Measurements from ENCODE around the gene TBX15. TPM values are rescaled to one million over a fixed set of nuclear protein-coding genes. Genes with fewer than 3 reads are reported as not detected.

TBX15 gene
- total RNA-seq, 1 experiment from 2014 or later, result 0.09 TPM

DNA sequence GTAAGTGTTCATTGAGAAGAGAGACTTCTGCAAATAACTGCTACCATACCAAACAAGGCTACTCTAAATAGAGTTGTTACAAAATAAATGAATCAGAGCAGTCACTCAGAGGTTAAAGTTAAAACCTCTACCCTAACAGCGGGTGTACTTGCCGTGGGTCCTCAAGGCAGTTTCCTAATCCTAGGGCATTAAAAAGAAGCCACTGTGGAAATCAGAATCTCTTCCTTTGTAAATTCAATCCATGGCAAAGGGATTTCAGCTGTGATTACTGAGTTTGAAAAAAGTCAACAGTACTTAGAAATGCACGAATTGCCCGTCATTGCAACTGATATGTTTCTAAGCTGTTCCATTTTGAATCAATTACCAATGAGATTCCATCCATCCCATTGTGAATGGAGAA is 13.5 kb downstream of the TBX15 start:
- no peaks in the 10 kb centered on the region for H3K9me3 Mint-ChIP-seq (ENCODE audit: unreplicated experiment)
- no peak for DNase-seq (ENCODE audit: unreplicated experiment)
- H3K36me3 Mint-ChIP-seq (ENCODE audit: insufficient read depth, unreplicated experiment), result no peaks in the 10 kb centered on the region
- BruUV-seq (replicated peaks), result no TSS peak
- TF ChIP-seq, protein P1, sequence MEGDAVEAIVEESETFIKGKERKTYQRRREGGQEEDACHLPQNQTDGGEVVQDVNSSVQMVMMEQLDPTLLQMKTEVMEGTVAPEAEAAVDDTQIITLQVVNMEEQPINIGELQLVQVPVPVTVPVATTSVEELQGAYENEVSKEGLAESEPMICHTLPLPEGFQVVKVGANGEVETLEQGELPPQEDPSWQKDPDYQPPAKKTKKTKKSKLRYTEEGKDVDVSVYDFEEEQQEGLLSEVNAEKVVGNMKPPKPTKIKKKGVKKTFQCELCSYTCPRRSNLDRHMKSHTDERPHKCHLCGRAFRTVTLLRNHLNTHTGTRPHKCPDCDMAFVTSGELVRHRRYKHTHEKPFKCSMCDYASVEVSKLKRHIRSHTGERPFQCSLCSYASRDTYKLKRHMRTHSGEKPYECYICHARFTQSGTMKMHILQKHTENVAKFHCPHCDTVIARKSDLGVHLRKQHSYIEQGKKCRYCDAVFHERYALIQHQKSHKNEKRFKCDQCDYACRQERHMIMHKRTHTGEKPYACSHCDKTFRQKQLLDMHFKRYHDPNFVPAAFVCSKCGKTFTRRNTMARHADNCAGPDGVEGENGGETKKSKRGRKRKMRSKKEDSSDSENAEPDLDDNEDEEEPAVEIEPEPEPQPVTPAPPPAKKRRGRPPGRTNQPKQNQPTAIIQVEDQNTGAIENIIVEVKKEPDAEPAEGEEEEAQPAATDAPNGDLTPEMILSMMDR (IDR thresholded peaks at IDR 0.05; ENCODE audit: unreplicated experiment), result no peak
- ChIA-PET CTCF (no interaction called here), POLR2A (no interaction called here)
- H3K4me3 Mint-ChIP-seq (ENCODE audit: unreplicated experiment), result no peak overlapping the region
- H3K4me1 Mint-ChIP-seq (ENCODE audit: insufficient read depth, unreplicated experiment), result no peaks in the 10 kb centered on the region
- intact Hi-C loops (cut with micrococcal nuclease), result no loop called here
- H3K27me3 Mint-ChIP-seq (ENCODE audit: insufficient read depth, unreplicated experiment), result no peaks in the 10 kb centered on the region
- H3K27ac Mint-ChIP-seq (ENCODE audit: low read depth, unreplicated experiment), result no peak overlapping the region

- H3K27me3 Mint-ChIP-seq (ENCODE audit: insufficient read depth, unreplicated experiment), result no peaks in the 10 kb centered on the region
- no peak overlapping the region for H3K27ac Mint-ChIP-seq (ENCODE audit: low read depth, unreplicated experiment)
- H3K36me3 Mint-ChIP-seq (ENCODE audit: insufficient read depth, unreplicated experiment), result no peaks in the 10 kb centered on the region
- H3K4me3 Mint-ChIP-seq (ENCODE audit: unreplicated experiment), result no peak overlapping the region
- intact Hi-C loops (cut with micrococcal nuclease), result no loop called here
- DNase-seq (ENCODE audit: unreplicated experiment), result no peak
- no peaks in the 10 kb centered on the region for H3K9me3 Mint-ChIP-seq (ENCODE audit: unreplicated experiment)
- POLR2A ChIA-PET, result no interaction called here
- no TSS peak for BruUV-seq (replicated peaks)
- no peaks in the 10 kb centered on the region for H3K4me1 Mint-ChIP-seq (ENCODE audit: insufficient read depth, unreplicated experiment)
- TF ChIP-seq, protein P1 (IDR thresholded peaks at IDR 0.05; ENCODE audit: unreplicated experiment), result no peak
- CTCF ChIA-PET, result no interaction called here
Measured at GRCh38 chr1:118973531-118974137, 14.5 kb downstream of the TBX15 start.

DNA sequence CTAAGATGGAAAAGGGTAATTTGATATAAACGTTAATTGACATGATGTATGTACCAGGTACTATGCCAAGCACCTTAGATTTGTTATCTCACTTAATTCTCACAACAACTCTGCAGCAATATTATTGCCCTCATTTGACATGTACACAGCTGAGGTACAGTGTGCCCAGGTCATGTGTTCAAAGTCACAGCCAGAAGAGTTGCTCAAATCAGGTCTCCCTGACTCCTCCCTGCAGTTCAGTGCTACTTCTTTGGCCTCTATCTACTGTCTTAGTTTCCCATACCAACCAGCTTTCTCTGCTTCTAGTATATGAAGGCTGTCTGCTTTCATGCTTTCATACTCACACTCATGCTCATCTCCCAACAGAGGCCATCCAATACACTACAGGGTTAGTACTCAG is 15.1 kb downstream of the TBX15 start:
- H3K4me1 Mint-ChIP-seq (ENCODE audit: insufficient read depth, unreplicated experiment), result no peaks in the 10 kb centered on the region
- TF ChIP-seq, protein P1 (IDR thresholded peaks at IDR 0.05; ENCODE audit: unreplicated experiment), result no peak
- H3K4me3 Mint-ChIP-seq (ENCODE audit: unreplicated experiment), result no peak overlapping the region
- intact Hi-C loops (cut with micrococcal nuclease), result no loop called here
- CTCF ChIA-PET, result no interaction called here
- no peaks in the 10 kb centered on the region for H3K27me3 Mint-ChIP-seq (ENCODE audit: insufficient read depth, unreplicated experiment)
- DNase-seq (ENCODE audit: unreplicated experiment), result no peak
- H3K9me3 Mint-ChIP-seq (ENCODE audit: unreplicated experiment), result no peaks in the 10 kb centered on the region
- BruUV-seq (replicated peaks), result no TSS peak
- no peak overlapping the region for H3K27ac Mint-ChIP-seq (ENCODE audit: low read depth, unreplicated experiment)
- no peaks in the 10 kb centered on the region for H3K36me3 Mint-ChIP-seq (ENCODE audit: insufficient read depth, unreplicated experiment)
- POLR2A ChIA-PET, result no interaction called here

DNA sequence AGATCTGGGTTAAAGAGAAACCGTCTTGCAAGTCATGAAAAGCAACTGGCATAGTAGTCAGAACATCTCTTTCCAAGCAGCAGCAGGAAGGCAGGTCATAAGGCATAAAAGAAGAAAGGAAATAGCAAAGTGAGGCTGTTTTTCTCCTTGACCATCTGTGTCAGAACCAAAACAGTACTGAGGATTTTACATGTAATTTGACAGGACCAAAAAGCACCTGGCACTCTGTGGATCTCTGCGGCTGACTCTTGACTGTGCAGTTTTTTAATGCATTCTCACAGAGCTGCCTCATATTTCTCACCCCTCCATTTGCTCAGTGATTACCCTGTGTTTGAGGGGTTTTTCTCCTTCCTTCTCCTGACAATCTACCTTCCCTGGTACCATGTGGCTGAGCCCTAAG is 17.7 kb downstream of the TBX15 start:
- Mint-ChIP-seq H3K4me3 (ENCODE audit: unreplicated experiment) (no peak overlapping the region), H3K27me3 (ENCODE audit: insufficient read depth, unreplicated experiment) (no peaks in the 10 kb centered on the region), H3K36me3 (ENCODE audit: insufficient read depth, unreplicated experiment) (peaks cover 6% of the 10 kb centered on the region), H3K4me1 (ENCODE audit: insufficient read depth, unreplicated experiment) (no peaks in the 10 kb centered on the region), H3K9me3 (ENCODE audit: unreplicated experiment) (no peaks in the 10 kb centered on the region), H3K27ac (ENCODE audit: low read depth, unreplicated experiment) (no peak overlapping the region)
- BruUV-seq (replicated peaks), result no TSS peak
- intact Hi-C loops (cut with micrococcal nuclease), result no loop called here
- ChIA-PET POLR2A (no interaction called here), CTCF (no interaction called here)
- TF ChIP-seq, protein P1 (IDR thresholded peaks at IDR 0.05; ENCODE audit: unreplicated experiment), result no peak
- DNase-seq (ENCODE audit: unreplicated experiment), result no peak
